ENCODE measurements around the gene TBC1D3B. TPM values are rescaled to one million over a fixed set of nuclear protein-coding genes. Genes with fewer than 3 reads are reported as not detected.

Gene TBC1D3B
- total and polyA plus RNA-seq, 10 of the 15 experiments (the other 5 are each of a cell fraction or from before 2014, with no cell fraction given) = 0.67 to 8.5 (median 1.7) TPM; not detected in 2

DNA sequence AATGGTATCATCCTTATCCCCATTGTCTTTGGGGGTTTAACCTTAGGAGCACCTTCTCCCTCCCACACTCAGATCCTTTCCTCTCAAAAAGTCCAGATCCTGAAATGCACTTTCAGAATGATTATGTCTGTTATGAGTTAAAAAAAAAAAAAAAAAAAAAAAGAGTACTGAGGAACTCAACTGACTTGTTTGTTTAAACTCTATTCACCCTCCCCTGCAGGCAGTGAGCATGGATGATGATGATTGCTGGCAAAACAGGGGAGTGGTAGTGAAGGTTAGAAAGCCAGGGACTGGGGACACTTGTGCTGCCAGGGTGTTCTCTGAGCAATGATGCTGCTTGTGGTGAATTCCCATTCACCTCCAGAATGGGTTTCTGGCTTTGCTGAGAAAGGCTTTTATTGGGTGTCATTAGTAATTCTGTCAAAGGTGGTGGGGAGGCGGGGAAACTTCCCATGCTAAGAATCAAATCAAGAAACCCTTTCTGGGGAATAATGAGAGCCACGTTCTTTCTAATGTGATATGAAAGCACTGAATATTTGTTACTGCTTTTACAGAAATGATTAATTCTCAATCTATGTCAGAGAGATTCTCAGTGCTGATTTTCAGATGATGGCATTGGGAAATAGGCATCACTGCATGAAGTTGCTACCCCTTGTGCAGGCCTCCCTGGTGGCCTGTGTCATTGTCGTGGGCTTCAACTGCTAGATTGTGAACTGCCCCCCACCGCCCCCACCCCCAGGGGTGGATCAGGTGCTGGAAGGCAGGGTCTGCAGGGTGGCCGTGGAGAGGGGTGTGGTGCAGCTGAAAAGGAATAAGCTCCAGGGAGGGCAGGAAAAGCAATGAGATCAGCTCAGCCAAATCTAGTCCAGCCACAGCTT lies 58.7 kb downstream of the TBC1D3B start (continued):
- TF ChIP-seq, protein P1, sequence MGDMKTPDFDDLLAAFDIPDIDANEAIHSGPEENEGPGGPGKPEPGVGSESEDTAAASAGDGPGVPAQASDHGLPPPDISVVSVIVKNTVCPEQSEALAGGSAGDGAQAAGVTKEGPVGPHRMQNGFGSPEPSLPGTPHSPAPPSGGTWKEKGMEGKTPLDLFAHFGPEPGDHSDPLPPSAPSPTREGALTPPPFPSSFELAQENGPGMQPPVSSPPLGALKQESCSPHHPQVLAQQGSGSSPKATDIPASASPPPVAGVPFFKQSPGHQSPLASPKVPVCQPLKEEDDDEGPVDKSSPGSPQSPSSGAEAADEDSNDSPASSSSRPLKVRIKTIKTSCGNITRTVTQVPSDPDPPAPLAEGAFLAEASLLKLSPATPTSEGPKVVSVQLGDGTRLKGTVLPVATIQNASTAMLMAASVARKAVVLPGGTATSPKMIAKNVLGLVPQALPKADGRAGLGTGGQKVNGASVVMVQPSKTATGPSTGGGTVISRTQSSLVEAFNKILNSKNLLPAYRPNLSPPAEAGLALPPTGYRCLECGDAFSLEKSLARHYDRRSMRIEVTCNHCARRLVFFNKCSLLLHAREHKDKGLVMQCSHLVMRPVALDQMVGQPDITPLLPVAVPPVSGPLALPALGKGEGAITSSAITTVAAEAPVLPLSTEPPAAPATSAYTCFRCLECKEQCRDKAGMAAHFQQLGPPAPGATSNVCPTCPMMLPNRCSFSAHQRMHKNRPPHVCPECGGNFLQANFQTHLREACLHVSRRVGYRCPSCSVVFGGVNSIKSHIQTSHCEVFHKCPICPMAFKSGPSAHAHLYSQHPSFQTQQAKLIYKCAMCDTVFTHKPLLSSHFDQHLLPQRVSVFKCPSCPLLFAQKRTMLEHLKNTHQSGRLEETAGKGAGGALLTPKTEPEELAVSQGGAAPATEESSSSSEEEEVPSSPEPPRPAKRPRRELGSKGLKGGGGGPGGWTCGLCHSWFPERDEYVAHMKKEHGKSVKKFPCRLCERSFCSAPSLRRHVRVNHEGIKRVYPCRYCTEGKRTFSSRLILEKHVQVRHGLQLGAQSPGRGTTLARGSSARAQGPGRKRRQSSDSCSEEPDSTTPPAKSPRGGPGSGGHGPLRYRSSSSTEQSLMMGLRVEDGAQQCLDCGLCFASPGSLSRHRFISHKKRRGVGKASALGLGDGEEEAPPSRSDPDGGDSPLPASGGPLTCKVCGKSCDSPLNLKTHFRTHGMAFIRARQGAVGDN (IDR thresholded peaks at IDR 0.05) = no peak
- TF ChIP-seq FOXK2 (IDR thresholded peaks at IDR 0.05) (no peak), SMC3 (IDR thresholded peaks at IDR 0.05; ENCODE audit: borderline replicate concordance, low read length) (no peak), MEF2B (IDR thresholded peaks at IDR 0.05; ENCODE audit: partially characterized antibody, poor library complexity, severe bottlenecking) (peak; percentile 32), USF1 (IDR thresholded peaks at IDR 0.05; ENCODE audit: borderline replicate concordance, extremely low read length, insufficient read depth, low read depth, low read length) (no peak), SIX5 (IDR thresholded peaks at IDR 0.05; ENCODE audit: low read depth, low read length, severe bottlenecking) (no peak), ZNF384 (IDR thresholded peaks at IDR 0.05; ENCODE audit: borderline replicate concordance, low read depth, low read length) (peak; percentile 82), RAD51 (IDR thresholded peaks at IDR 0.05) (no peak), PBX3 (IDR thresholded peaks at IDR 0.05; ENCODE audit: insufficient replicate concordance, low read depth, low read length) (no peak), RFX5 (IDR thresholded peaks at IDR 0.05; ENCODE audit: low read depth, low read length) (no peak), CEBPB (IDR thresholded peaks at IDR 0.05; ENCODE audit: borderline replicate concordance in 1 of 2, low read depth in 2 of 2, low read length in 2 of 2) (no peak), RB1 (IDR thresholded peaks at IDR 0.05; ENCODE audit: borderline replicate concordance) (no peak), MYC (IDR thresholded peaks at IDR 0.05; ENCODE audit: insufficient read depth, insufficient read length, insufficient replicate concordance, low read length, severe bottlenecking) (no peak), IRF4 (IDR thresholded peaks at IDR 0.05; ENCODE audit: low read depth, low read length) (peak; percentile 6), BRCA1 (IDR thresholded peaks at IDR 0.05; ENCODE audit: low read depth, low read length) (no peak), ZBED1 (IDR thresholded peaks at IDR 0.05; ENCODE audit: borderline replicate concordance) (peak; percentile 43; the same call in 1 of the 2 replicates), RELA (IDR thresholded peaks at IDR 0.05; ENCODE audit: borderline replicate concordance, partially characterized antibody) (peak; percentile 35), KAT2A (conservative IDR thresholded peaks at IDR 0.05; ENCODE audit: control insufficient read depth, low read depth, low read length) (no peak), POU2F2 (IDR thresholded peaks at IDR 0.05; ENCODE audit: borderline replicate concordance, low read depth, low read length) (no peak), HDGF (IDR thresholded peaks at IDR 0.05) (no peak), NR2F1 (conservative IDR thresholded peaks at IDR 0.05) (peak; percentile 39), PAX5 (IDR thresholded peaks at IDR 0.05; ENCODE audit: borderline replicate concordance, low read depth, low read length) (0 out of 2 replicates have a peak, but pooled peaks have one; percentile 10), MEF2A (IDR thresholded peaks at IDR 0.05; ENCODE audit: insufficient read depth, low read depth, low read length) (no peak), SREBF2 (IDR thresholded peaks at IDR 0.05; ENCODE audit: low read length) (no peak), MTA2 (IDR thresholded peaks at IDR 0.05; ENCODE audit: low read depth) (peak; percentile 82), RBBP5 (conservative IDR thresholded peaks at IDR 0.05) (no peak)
